Panc1 (cell line): Measurements from ENCODE around the gene CD101. TPM values are rescaled to one million over a fixed set of nuclear protein-coding genes. Genes with fewer than 3 reads are reported as not detected.

Source experiments
- ATAC-seq: fragments of 200-7000 bp; cut with Tn5 transposase; 2 replicates; pipeline ENCODE4 v1.9.1; 2020; ENCODE audit warnings: mild to moderate bottlenecking, moderate library complexity
- BruUV-seq: library from RNA; stranded (reverse); fragments of 400-500 nt; replicated peaks from 2 replicates; lab custom pipeline; 2021; lab: Mats Ljungman, UMichigan
- CTCF ChIA-PET: fragments of 300-600 bp; sonication (Branson Sonifier 250); formaldehyde crosslinking; loops from one replicate; lab custom pipeline; 2022; ENCODE audit warnings: antibody characterized with exemption; lab: Charles Lee
- POLR2A ChIA-PET: fragments of 300-600 bp; sonication (Branson Sonifier 250); formaldehyde crosslinking; loops from one replicate; lab custom pipeline; 2022; ENCODE audit warnings: antibody characterized with exemption; lab: Charles Lee
- DNase-seq: peaks from one replicate; pipeline ENCODE4 v3.0.0-alpha.2; 2010; ENCODE audit warnings: low read depth, low spot score
- H3K27ac ChIP-seq: 2 replicates; pipeline ENCODE4 v1.5.1; 2011; ENCODE audit warnings: mild to moderate bottlenecking, low read length, inconsistent platforms
- H3K27me3 ChIP-seq: fragments of 200-500 bp; sonication (Bioruptor generic); 2 replicates; pipeline ENCODE4 v1.6.0; 2014; ENCODE audit warnings: low read length, inconsistent platforms; ENCODE audit not compliant: control insufficient read depth, insufficient read depth
- H3K36me3 ChIP-seq: fragments of 200-500 bp; sonication (Bioruptor generic); 2 replicates; pipeline ENCODE4 v1.5.1; 2014; ENCODE audit warnings: inconsistent platforms, mild to moderate bottlenecking, low read length, moderate library complexity; ENCODE audit not compliant: control insufficient read depth, insufficient read depth
- H3K4me1 ChIP-seq: 2 replicates; pipeline ENCODE4 v1.5.1; 2011; ENCODE audit warnings: inconsistent platforms, mild to moderate bottlenecking, low read length, moderate library complexity; ENCODE audit not compliant: control insufficient read depth, insufficient read depth
- H3K4me3 ChIP-seq, 2 experiments: 2 replicates each; pipeline ENCODE4 v1.5.1; 2011 to 2012; ENCODE audit warnings: low read depth in 2 of 2, low read length in 2 of 2, mild to moderate bottlenecking in 2 of 2, inconsistent platforms in 1 of 2, moderate library complexity in 1 of 2
- H3K9me3 ChIP-seq: fragments of 200-500 bp; sonication (Bioruptor generic); 2 replicates; pipeline ENCODE4 v1.5.1; 2014; ENCODE audit warnings: low read depth, mild to moderate bottlenecking, inconsistent platforms, low read length, moderate library complexity; ENCODE audit not compliant: control insufficient read depth, insufficient read depth
- CTCF ChIP-seq: fragments of 450-650 bp; IDR thresholded peaks from 2 replicates; pipeline ENCODE4 v1.5.1; 2017; ENCODE audit warnings: mild to moderate bottlenecking
- POLR2AphosphoS5 ChIP-seq: IDR thresholded peaks from 2 replicates; pipeline ENCODE4 v1.6.1; 2012; ENCODE audit warnings: mild to moderate bottlenecking, low read depth, low read length, moderate library complexity
- REST ChIP-seq, 2 experiments: IDR thresholded peaks; 2 replicates each; pipeline ENCODE4 v1.6.1; 2011 to 2012; ENCODE audit warnings: low read depth in 2 of 2, control low read depth in 1 of 2, low read length in 1 of 2, mild to moderate bottlenecking in 1 of 2, moderate library complexity in 1 of 2; ENCODE audit not compliant: insufficient read depth in 1 of 2
- SIN3A ChIP-seq: IDR thresholded peaks from 2 replicates; pipeline ENCODE4 v1.6.1; 2012; ENCODE audit warnings: low read depth, mild to moderate bottlenecking, low read length, moderate library complexity, borderline replicate concordance; ENCODE audit not compliant: insufficient read depth
- TCF7L2 ChIP-seq: IDR thresholded peaks from 2 replicates; pipeline ENCODE4 v1.6.1; 2011; ENCODE audit warnings: mild to moderate bottlenecking, low read depth, low read length, inconsistent platforms
- in situ Hi-C: cut with HindIII; loops from 2 replicates; pipeline ENCODE4 v1.10.0; 2016; ENCODE audit warnings: low sequenced_read_pairs, low pct_unique_long_range_greater_than_20kb
- intact Hi-C: fragments of 100-400 bp; cut with micrococcal nuclease; formaldehyde crosslinking; loops from one replicate; pipeline ENCODE4 v1.10.0; 2022; ENCODE audit not compliant: unreplicated experiment
- total RNA-seq: library from RNA; stranded (reverse); gene quantifications from one replicate; pipeline ENCODE4 v1.2.1, GENCODE V29; 2021; ENCODE audit not compliant: unreplicated experiment

Gene CD101
- total RNA-seq, 1 experiment from 2014 or later: not detected

GRCh38 chr1:117045644-117046043 is 44.1 kb downstream of the CD101 start:
- no peak for ATAC-seq
- Histone ChIP-seq H3K4me1 (no peaks in the 10 kb centered on the region), H3K36me3 (no peaks in the 10 kb centered on the region), H3K4me3 (no peak overlapping the region), H3K27ac (no peak overlapping the region), H3K27me3 (no peaks in the 10 kb centered on the region), H3K9me3 (no peaks in the 10 kb centered on the region)
- ChIA-PET POLR2A (no interaction called here), CTCF (no interaction called here)
- intact Hi-C loops (no loop called here), in situ Hi-C loops (no loop called here)
- TF ChIP-seq SIN3A (no peak), CTCF (no peak), POLR2AphosphoS5 (no peak), REST (IDR thresholded peaks at IDR 0.05; ENCODE audit: insufficient read depth in 1 of 2, low read depth in 2 of 2, low read length in 1 of 2) (no peak), TCF7L2 (no peak)
- BruUV-seq: no TSS peak
- no peak for DNase-seq

GRCh38 chr1:117046781-117047180 is 45.2 kb downstream of the CD101 start:
- no TSS peak for BruUV-seq
- POLR2A ChIA-PET: no interaction called here
- in situ Hi-C loops: no loop called here

More at GRCh38 chr1:117046781-117047180, 45.2 kb downstream of the CD101 start:
- no peak for ATAC-seq
- Histone ChIP-seq H3K4me3 (no peak overlapping the region), H3K36me3 (no peaks in the 10 kb centered on the region), H3K27ac (no peak overlapping the region), H3K27me3 (no peaks in the 10 kb centered on the region), H3K4me1 (no peaks in the 10 kb centered on the region), H3K9me3 (no peaks in the 10 kb centered on the region)
- intact Hi-C loops: no loop called here
- TF ChIP-seq POLR2AphosphoS5 (no peak), REST (IDR thresholded peaks at IDR 0.05; ENCODE audit: insufficient read depth in 1 of 2, low read depth in 2 of 2, low read length in 1 of 2) (no peak), TCF7L2 (no peak), SIN3A (no peak), CTCF (no peak)
- no peak for DNase-seq
- CTCF ChIA-PET: interaction anchor here (0.6 kb wide), 1 partner anchor 321 kb away, joined by 10 read pairs; no protein-coding TSS in a partner anchor
